ENCODE measurements around the gene MAD1L1. TPM values are rescaled to one million over a fixed set of nuclear protein-coding genes. Genes with fewer than 3 reads are reported as not detected.
A peak's percentile ranks its signal among the peaks of the same experiment; 100 is the strongest.

Gene MAD1L1
- total RNA-seq, 2 donors from 2014 or later, result 18.9 to 24.9 TPM

DNA sequence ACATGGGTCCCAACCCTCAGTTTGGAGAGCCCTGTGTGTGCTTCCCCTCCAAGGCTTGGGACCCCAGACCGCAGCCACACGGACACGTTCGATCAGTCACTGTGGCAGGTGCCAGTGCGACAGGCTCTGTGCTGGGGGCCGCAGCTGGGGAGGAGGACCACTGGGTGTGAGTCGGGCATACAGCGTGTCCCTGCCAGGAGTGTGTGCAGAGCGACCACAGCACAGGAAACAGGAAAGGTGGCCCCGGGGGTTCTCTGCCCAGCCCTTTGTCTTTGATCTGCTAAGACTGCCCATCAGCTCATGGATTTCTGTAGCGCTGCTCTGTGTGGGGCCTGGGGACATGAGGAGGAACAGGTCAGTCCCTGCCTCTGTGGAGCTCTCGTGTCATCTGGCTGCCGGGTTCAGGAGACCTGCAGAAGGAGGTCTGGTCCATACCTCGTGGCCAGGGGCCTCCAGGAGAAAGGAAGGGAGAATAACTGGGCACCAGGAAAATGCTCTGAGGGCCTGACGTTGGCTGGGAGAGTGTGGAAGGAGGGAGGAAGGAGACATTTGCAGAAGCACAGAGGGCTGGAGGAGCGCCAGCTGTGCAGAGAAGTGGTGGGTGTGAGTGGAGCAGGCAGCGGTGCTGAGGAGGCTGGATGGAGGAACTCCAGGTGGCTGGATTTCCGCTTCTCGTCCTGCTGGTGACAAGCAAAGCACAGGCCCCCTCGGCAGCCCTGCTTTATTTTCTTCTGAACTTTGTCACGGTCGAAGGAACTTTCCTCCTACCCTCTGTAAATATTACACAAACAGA is 13.3 kb upstream of the MAD1L1 start:
- no peak for ATAC-seq
- DNase-seq, result no peak
- intact Hi-C loops (cut with DNase I), result loop anchor here in 1 of 2 donors (10.0 kb wide), 1 partner anchor 99 kb away; no protein-coding TSS in a partner anchor

DNA sequence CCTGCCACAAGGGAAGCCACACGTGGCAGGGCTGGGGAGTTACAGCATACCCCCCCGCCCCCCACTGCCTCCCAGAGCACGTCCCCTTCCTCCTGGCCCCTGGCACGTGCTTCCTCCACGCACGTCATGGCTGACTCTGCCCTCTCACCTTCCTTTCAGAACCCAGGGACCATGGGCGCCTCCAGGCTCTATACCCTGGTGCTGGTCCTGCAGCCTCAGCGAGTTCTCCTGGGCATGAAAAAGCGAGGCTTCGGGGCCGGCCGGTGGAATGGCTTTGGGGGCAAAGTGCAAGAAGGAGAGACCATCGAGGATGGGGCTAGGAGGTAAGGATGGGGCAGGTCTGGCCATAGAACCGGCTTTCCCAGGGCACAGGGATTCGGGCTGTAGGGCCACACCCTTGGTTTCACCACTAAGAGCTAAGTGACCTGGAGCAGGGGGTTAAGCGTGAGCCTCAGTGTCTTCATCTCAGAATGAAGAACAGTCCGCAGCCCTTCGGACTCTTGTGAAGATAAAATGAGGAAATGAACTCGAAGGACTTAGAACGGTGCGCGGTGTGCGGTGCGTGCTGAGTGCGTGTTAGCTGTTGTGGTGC is 11.8 kb upstream of the MAD1L1 start:
- intact Hi-C loops (cut with DNase I), result loop anchor here (5.0 to 10.0 kb wide), 2 partner anchors 100 to 108 kb away; partner anchors contain the start of gene EIF3B (in 1 of the 2)
- no peak for ATAC-seq
- DNase-seq, result no peak

DNA sequence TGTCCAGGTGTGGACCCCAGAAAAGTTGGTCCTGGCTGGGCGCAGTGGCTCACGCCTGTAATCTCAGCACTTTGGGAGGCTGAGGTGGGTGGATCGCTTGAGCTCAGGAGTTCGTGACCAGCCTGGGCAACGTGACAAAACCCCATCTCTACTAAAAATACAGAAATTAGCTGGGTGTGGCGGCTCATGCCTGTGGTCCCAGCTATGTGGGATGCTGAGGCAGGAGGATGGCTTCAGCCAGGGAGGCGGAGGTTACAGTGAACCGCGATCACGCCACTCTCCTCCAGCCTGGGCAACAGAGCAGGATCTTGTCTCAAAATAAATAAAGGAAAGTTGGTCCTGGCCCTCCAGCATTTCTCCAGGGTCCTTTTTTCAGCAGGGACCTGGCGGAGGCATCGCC is 10.7 kb upstream of the MAD1L1 start:
- ATAC-seq, result no peak
- DNase-seq, result no peak
- intact Hi-C loops (cut with DNase I), result loop anchor here (5.0 to 10.0 kb wide), 2 partner anchors 101 to 109 kb away; partner anchors contain the start of gene EIF3B (in 1 of the 2)

DNA sequence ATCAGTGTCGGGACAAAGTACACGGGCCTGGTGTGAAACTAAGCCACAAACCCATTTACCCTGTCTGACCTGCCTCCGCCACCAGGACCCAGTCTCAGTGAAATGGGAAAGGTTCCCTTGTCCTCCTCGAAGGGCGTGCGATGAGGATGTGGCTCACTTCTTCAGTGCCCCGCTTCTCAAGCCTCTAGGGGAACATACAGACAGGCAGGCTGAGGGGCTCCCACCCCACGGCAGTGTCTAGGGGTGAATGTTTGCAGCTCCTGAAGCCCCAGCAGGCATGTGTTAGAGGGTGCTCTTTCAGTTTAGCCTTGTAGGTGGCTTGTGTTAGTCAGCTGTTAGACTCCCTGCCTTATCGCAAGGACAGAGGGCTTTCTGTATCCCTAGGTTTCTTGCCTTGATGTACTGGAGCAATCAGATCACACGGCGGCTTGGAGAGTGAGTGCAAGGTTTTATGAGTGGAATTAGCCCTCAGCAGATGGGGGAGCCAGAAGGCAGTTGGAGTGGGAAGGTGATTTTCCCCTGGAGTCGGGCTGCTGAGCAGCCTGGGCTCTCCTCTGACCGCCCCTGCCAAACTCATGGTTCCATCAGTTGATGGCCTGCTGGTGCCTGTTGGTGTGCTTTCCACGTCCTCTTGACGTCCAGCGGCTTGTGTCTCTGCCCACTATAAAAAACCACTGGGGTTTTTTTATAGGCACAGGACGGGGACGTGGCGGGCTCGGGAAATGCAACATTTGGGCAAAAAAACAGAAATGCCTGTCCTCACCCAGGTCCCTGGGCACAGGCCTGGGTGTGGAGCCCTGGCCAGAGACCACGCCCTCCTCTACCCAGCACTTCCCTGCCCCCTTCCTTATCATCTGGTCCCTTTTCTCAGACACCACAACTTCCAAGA is 10.0 kb upstream of the MAD1L1 start:
- DNase-seq, result no peak
- peak in 1 of 2 donors; percentile 7 for ATAC-seq
- intact Hi-C loops (cut with DNase I), result loop anchor here (5.0 to 10.0 kb wide), 2 partner anchors 102 to 110 kb away; partner anchors contain the start of gene EIF3B (in 1 of the 2)

DNA sequence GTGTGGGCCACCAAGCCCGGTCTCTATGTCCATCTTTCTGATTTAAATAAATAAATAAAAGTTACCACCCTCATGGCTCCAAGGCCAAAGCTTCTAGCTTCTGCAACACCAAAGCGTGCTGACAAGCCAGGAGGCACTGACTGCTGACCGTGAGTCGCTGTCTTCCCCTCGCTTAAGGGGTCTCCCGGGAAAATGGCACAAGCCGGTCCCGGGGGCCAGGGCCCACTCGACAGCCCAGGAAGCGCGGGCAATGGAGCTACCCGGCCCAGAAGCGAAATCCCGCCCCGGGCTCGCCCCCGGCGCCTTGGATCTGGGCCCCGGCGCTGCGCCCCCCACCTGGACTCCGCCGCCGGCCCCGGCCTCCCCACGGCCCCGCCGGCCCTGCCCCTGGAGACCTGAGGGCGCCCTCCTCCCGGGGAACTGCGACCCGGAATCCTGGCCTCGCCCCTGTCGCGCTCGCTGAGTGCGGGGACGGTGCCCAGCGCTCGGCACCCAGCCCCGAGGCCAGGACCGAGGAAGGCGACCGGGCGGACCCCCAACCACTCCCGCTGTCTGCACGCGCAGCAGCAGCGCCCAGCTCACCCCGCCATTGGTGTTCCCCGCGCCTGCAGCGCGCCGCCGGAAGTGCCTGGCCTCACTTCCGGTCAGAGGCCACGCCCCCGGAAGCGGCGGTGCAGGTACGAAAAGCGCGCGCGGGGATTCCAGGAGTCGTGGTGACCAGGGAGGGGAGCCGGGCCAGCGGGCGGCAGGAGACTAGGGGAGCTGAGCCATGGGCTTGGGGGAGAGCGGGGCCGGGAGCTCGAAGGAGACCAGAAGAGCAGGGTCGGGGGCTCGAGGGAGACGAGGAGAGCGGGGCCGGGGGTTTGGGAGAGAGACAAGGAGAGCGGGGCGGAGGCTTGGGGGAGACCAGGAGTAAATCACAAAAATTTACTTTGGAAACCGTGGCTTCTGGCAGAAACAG is 9.1 kb upstream of the MAD1L1 start, which contains the start of the genes MRM2 and NUDT1:
MRM2 (minus strand) TSS at position 626 of the 961 bp plus-strand sequence; CDS start at position 590, 36 bp downstream.
NUDT1 (plus strand) TSS at position 647 of the 961 bp plus-strand sequence. CDS start 2,349 bp downstream, outside the sequence.
- intact Hi-C loops (cut with DNase I), result loop anchor here (5.0 to 10.0 kb wide), 2 partner anchors 103 to 110 kb away; partner anchors contain the start of gene EIF3B (in 1 of the 2)
- ATAC-seq (peak; percentile 93 to 96), DNase-seq (peak; percentile 87)

DNA sequence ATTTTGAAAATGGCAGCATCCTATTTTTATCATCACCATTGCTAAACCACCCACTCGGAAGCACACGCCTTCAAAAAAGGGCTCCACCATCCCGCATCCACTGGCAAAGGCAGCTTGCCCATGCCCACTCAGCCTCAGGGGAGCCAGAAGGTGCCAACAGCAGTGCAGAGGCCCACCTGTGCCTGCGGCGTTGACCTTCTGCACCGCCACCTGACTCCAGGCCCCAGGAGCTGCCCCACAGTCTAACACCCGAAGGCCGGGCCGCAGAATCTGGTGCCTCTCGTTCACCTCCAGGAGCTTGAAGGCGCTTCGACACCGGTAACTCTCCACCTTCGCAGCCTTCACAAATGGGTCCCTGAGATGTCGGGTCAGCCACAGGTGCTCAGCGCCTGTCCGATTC is 6.5 kb upstream of the MAD1L1 start:
- intact Hi-C loops (cut with DNase I), result no loop called here
- DNase-seq (no peak), ATAC-seq (no peak)

DNA sequence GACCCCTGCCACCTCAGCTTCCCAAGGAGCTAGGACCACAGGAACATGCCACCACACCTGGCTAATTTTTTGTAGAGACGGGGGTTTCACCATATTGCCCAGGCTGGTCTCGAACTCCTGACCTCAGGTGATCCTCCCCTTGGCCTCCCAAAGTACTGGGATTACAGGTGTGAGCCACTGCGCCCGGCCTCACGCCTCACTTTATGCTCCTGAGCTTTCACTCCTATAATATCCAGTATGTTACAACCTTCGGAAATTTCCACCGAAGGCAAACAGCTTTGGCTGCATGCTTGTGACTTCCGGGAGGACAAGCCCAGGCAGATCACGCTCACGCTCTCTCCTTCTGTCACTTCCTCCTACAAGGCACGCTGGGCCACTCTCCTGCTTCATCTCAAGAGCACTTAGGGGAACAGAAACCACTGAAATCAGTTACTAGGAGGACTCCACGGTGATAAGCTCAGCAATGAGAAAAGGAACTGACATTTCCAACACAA is 4.4 kb upstream of the MAD1L1 start:
- ATAC-seq (no peak), DNase-seq (no peak)
- intact Hi-C loops (cut with DNase I), result no loop called here

DNA sequence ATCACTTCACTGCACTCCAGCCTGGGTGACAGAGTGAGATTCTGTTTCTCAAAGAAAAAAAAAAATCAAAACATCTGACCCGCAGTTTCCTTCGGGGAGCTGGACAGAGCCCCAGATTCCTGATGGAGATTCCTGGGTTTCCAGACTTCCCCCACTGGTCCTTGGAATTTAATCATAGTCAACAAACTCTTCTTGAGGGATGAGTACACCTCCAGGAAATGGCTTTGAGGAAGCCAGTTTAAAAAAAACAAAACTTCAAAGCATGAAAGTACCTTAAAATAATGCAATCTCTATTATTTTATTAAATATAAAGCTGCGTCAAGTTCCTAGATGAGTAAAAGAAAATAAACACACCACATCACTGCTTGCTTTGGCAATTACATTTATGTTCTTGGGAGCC is 1.2 kb upstream of the MAD1L1 start:
- intact Hi-C loops (cut with DNase I), result no loop called here
- no peak for DNase-seq
- no peak for ATAC-seq

DNA sequence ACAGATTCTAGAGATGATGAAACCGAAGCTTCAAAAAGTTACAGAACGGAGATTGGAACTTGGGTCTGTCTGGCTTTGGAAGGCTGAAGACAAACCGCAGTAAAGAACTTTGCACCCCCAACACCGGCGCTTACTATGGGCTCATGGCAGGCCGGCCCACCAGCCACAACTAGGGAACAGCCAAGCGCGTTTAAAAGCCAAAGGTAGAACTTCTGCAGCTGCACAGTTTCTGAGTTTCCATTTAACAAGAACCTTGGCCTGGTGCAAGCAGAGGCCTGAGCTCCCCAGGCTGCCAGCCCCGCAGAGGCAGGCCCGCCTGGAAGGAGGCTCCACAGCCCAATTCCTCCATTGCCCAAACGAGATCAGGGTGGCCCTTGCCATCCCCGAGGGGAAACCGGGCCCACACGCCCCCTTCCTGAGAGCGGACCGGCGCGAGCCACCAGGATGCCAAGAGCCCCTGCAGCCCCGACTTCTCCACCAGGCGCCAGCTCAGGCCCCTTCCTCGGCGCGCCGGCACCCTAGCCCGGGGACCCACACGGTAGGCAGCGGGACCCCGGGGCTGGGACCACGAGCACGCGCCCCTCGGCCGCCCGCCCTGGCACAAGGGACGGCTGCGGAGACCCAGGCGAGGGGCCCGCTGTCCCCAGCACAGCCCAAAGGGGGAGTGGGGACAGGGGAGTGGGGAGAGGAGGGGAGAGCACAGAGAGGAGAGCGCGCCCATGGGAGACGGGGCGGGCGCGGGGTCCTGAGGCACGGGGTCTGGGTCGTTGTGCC is 566 bp downstream of the MAD1L1 start:
- DNase-seq (no peak), ATAC-seq (peak; percentile 45 to 52)
- intact Hi-C loops (cut with DNase I), result no loop called here

DNA sequence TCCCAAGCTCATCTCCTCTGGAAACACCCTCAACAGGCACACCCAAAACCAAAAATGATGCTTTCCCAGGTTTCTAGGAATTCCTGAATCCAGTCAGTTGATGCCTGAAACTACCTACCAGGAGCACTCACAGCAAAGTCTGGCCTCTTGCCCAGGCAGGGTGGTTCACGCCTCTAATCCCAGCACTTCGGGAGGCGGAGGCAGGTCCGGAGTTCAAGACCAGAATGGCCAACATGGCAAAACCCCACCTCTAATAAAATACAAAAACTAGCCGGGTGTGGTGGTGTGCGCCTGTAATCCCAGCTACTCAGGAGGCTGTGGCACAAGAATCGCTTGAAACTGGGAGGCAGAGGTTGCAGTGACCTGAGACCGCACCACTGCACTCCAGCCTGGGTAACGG is 1.9 kb downstream of the MAD1L1 start:
- ATAC-seq (no peak), DNase-seq (no peak)
- intact Hi-C loops (cut with DNase I), result no loop called here

DNA sequence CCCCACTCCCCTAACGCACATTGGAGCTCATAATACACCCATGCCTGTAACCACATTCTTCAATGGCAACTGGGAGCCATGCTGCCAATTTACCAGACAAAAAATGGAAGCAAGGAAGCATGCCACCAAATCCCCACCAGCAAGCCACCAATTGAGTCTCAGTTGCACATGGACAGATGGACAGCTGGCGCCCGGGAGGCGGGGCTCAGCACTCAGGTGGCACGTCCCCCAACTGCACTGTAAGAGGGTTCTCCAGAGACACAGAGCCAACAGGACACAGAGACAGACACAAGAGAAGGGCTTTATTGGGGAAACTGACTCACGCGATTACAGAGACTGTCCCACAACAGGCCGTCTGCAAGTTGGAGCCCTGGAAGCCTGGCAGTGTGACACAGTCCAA is 2.5 kb downstream of the MAD1L1 start:
- intact Hi-C loops (cut with DNase I), result no loop called here
- DNase-seq (no peak), ATAC-seq (no peak)

DNA sequence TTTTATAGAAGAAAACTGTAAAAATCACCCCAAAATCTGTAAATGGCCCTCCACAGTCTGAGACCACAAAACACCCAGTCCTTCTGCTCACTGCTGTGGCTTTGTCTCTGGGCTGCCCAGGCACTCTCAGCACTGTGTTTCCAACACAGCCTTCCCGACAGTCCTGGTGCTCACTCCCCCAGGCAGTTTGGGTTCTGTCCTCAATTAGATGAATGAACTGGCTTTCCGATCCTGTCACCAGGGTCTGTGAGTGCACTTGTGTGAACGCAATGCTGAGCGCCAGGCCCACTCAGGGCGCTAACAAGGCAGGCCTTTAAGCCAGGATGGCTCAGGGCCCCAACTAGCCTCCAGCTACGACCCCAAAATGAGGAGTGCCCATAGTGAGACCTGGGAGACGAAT is 3.3 kb downstream of the MAD1L1 start:
- intact Hi-C loops (cut with DNase I), result no loop called here
- DNase-seq (no peak), ATAC-seq (no peak)

DNA sequence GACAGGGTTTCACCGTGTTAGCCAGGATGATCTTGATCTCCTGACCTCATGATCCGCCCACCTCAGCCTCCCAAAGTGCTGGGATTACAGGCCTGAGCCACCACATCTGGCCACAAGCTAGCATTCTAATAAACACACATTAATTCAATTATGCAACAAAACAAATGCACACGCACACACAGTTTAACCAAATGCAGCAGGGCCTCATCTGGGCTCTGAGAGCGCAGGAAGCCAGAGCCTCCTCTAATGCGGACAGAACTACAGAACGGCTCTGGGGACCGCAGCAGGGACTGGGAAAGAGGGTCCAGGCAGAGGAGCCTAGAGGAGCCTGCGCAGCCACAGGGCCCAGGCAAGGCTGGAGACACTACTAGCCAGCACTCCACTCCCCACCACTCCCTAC is 3.8 kb downstream of the MAD1L1 start:
- intact Hi-C loops (cut with DNase I), result no loop called here
- DNase-seq (no peak), ATAC-seq (no peak)

DNA sequence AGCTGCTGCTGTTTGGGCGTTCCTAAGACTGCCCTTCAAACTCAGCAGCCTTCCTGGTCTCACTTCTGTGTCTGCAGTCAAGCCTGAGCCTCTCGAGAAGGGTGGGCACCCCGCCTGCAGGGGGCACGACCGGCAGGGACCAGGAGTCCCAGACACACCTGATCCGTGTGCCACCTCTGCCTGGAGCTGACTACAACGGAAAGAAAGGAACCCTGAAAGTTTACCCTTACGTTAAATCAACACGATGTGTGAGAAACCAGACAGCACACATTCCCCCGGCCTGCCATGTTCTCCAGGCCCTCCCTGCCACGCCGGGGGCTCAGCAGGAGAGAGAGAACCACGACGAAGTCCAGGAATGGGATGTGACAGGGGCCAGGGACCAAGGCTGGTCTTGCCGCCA is 5.0 kb downstream of the MAD1L1 start:
- no peak for ATAC-seq
- intact Hi-C loops (cut with DNase I), result no loop called here
- no peak for DNase-seq

DNA sequence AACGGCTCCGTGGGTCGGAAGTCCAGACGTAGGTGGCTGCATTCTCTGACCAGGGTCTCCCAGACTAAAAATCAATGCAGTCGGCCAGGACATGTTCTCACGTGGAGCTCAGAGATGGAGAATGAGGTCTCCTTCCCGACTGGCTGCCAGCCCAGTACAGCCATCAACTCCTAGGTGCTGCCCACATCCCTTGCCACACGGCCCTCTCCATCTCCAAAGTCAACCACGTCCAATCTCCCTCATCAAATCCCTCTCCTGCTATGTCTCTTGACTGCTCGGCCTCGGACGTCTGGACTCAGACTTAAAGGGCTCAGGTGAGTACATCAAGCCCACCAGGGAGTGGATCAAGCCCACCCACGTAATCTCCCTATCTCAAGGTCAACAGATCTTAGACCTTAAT is 6.9 kb downstream of the MAD1L1 start:
- no peak for ATAC-seq
- intact Hi-C loops (cut with DNase I), result no loop called here
- DNase-seq, result no peak

DNA sequence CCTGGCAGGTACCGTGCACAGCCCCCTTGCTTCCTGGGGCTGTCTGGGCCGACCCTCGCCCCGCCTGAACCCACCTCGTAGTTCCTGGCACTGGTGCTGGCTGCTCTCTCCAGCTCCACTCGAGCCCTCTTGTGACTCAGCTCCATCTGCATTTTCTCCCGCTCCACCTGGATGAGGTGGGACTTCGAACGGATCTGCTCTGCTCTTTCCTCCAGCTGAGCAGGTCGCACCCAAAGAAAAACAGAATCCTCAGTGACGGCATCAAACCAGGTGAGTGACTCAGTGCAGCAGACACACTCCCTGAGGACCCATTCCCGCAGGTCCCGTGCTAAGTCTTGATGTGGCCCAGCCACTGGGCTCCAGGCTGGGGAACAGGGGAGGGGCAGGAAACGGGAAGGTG is 7.4 kb downstream of the MAD1L1 start:
- DNase-seq (no peak), ATAC-seq (no peak)
- intact Hi-C loops (cut with DNase I), result no loop called here

DNA sequence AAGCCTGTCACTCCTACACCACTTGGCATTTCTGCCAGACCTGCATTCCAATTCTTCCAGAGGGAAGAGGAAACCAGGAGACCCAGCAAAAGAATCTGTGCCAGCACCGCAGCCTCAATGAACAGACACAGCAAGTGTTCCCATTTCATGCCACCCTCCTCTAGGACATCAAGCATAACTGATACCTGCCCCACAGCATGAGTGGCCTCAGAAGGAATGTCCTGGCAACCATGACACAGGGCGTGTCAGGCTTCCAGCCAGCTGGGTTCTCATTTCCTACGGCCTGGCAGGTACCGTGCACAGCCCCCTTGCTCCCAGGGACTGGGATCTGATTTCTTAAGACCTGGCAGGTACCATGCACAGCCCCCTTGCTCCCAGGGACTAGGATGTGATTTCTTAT is 7.8 kb downstream of the MAD1L1 start:
- no peak for ATAC-seq
- intact Hi-C loops (cut with DNase I), result no loop called here

More for the DNA sequence above, 7.8 kb downstream of the MAD1L1 start:
- DNase-seq, result no peak
